ENCODE measurements around the gene SLC13A3.

- TF ChIP-seq, protein P1, sequence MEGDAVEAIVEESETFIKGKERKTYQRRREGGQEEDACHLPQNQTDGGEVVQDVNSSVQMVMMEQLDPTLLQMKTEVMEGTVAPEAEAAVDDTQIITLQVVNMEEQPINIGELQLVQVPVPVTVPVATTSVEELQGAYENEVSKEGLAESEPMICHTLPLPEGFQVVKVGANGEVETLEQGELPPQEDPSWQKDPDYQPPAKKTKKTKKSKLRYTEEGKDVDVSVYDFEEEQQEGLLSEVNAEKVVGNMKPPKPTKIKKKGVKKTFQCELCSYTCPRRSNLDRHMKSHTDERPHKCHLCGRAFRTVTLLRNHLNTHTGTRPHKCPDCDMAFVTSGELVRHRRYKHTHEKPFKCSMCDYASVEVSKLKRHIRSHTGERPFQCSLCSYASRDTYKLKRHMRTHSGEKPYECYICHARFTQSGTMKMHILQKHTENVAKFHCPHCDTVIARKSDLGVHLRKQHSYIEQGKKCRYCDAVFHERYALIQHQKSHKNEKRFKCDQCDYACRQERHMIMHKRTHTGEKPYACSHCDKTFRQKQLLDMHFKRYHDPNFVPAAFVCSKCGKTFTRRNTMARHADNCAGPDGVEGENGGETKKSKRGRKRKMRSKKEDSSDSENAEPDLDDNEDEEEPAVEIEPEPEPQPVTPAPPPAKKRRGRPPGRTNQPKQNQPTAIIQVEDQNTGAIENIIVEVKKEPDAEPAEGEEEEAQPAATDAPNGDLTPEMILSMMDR (conservative IDR thresholded peaks at IDR 0.05) = no peak
- no peak for TF ChIP-seq ZFX (IDR thresholded peaks at IDR 0.05)
Observed at GRCh38 chr20:46599227-46599987, 51.9 kb downstream of the SLC13A3 start.

Data from C4-2B (cell line).